Measurements from ENCODE around the gene CCL21. TPM values are rescaled to one million over a fixed set of nuclear protein-coding genes. Genes with fewer than 3 reads are reported as not detected.
"Not testable (repeated sequence)": the region's sequence is repeated elsewhere in the genome, so short reads cannot be mapped to it uniquely, and the experiment has no call there.

Gene CCL21
- total and polyA plus RNA-seq, 5 donors, result 1.3 to 3.8 (median 2.2) TPM

- intact Hi-C loops (cut with DNase I), result no loop called here
- no peaks in the 10 kb centered on the region for H3K27me3 ChIP-seq (ENCODE audit: control insufficient read depth, insufficient read depth)
- WGBS, result 83% methylated on average over 2 of the region's 2 CpGs
- H3K4me3 ChIP-seq (ENCODE audit: low read length), result no peak overlapping the region
- H3K9me3 ChIP-seq (ENCODE audit: control insufficient read depth, low read length), result no peaks in the 10 kb centered on the region
- DNase-seq (no peak), ATAC-seq (no peak)
- H3K4me1 ChIP-seq (ENCODE audit: control insufficient read depth, insufficient read depth, low read length), result no peaks in the 10 kb centered on the region
- no peak overlapping the region for H3K27ac ChIP-seq (ENCODE audit: low read length)
These were observed 22.9 kb upstream of the CCL21 start for GRCh38 chr9:34732886-34733285.

GRCh38 chr9:34732478-34732877 is 22.5 kb upstream of the CCL21 start:
- H3K4me1 ChIP-seq (ENCODE audit: control insufficient read depth, insufficient read depth, low read length), result no peaks in the 10 kb centered on the region
- H3K9me3 ChIP-seq (ENCODE audit: control insufficient read depth, low read length), result no peaks in the 10 kb centered on the region
- no peak overlapping the region for H3K27ac ChIP-seq (ENCODE audit: low read length)
- no peaks in the 10 kb centered on the region for H3K27me3 ChIP-seq (ENCODE audit: control insufficient read depth, insufficient read depth)
- no peak for ATAC-seq
- WGBS, result 88% methylated on average over 1 of the region's 1 CpG
- DNase-seq, result no peak
- no peak overlapping the region for H3K4me3 ChIP-seq (ENCODE audit: low read length)
- intact Hi-C loops (cut with DNase I), result no loop called here

GRCh38 chr9:34723141-34723540 is 13.2 kb upstream of the CCL21 start:
- H3K4me1 ChIP-seq (ENCODE audit: control insufficient read depth, insufficient read depth, low read length), result no peaks in the 10 kb centered on the region
- DNase-seq, result no peak
- H3K27me3 ChIP-seq (ENCODE audit: control insufficient read depth, insufficient read depth), result no peaks in the 10 kb centered on the region
- no peaks in the 10 kb centered on the region for H3K9me3 ChIP-seq (ENCODE audit: control insufficient read depth, low read length)
- 91% methylated on average over 11 of the region's 11 CpGs for WGBS
- H3K4me3 ChIP-seq (ENCODE audit: low read length), result no peak overlapping the region
- intact Hi-C loops (cut with DNase I), result no loop called here
- ATAC-seq, result no peak
- no peak overlapping the region for H3K27ac ChIP-seq (ENCODE audit: low read length)

- DNase-seq; H3K4me1 ChIP-seq (ENCODE audit: control insufficient read depth, insufficient read depth, low read length); ATAC-seq; intact Hi-C loops (cut with DNase I); H3K4me3 ChIP-seq (ENCODE audit: low read length); H3K27ac ChIP-seq (ENCODE audit: low read length); H3K9me3 ChIP-seq (ENCODE audit: control insufficient read depth, low read length); H3K27me3 ChIP-seq (ENCODE audit: control insufficient read depth, insufficient read depth): not testable (repeated sequence)
These were observed 9.8 kb upstream of the CCL21 start for GRCh38 chr9:34719769-34720025.

GRCh38 chr9:34719021-34719768 is 9.3 kb upstream of the CCL21 start:
- ATAC-seq (no peak), DNase-seq (no peak)
- no peaks in the 10 kb centered on the region for H3K9me3 ChIP-seq (ENCODE audit: control insufficient read depth, low read length)
- no peak overlapping the region for H3K27ac ChIP-seq (ENCODE audit: low read length)
- H3K4me3 ChIP-seq (ENCODE audit: low read length), result no peak overlapping the region
- H3K4me1 ChIP-seq (ENCODE audit: control insufficient read depth, insufficient read depth, low read length), result peaks cover 2% of the 10 kb centered on the region
- 88% methylated on average over 8 of the region's 8 CpGs for WGBS
- H3K27me3 ChIP-seq (ENCODE audit: control insufficient read depth, insufficient read depth), result no peaks in the 10 kb centered on the region
- intact Hi-C loops (cut with DNase I), result no loop called here

- Histone ChIP-seq H3K9me3 (ENCODE audit: control insufficient read depth, low read length) (no peaks in the 10 kb centered on the region), H3K27me3 (ENCODE audit: control insufficient read depth, insufficient read depth) (no peaks in the 10 kb centered on the region), H3K4me1 (ENCODE audit: control insufficient read depth, insufficient read depth, low read length) (peaks cover 2% of the 10 kb centered on the region), H3K27ac (ENCODE audit: low read length) (no peak overlapping the region), H3K4me3 (ENCODE audit: low read length) (no peak overlapping the region)
- intact Hi-C loops (cut with DNase I), result no loop called here
- DNase-seq (peak in 1 of 3 donors; percentile 60), ATAC-seq (peak in 1 of 2 donors; percentile 23)
- WGBS, result 43% methylated on average over 3 of the region's 3 CpGs
These were observed 8.2 kb upstream of the CCL21 start for GRCh38 chr9:34717996-34718614.

- 84% methylated on average over 4 of the region's 4 CpGs for WGBS
- H3K27ac ChIP-seq (ENCODE audit: low read length), result no peak overlapping the region
- DNase-seq (no peak), ATAC-seq (no peak)
- no peaks in the 10 kb centered on the region for H3K27me3 ChIP-seq (ENCODE audit: control insufficient read depth, insufficient read depth)
- intact Hi-C loops (cut with DNase I), result no loop called here
- no peaks in the 10 kb centered on the region for H3K9me3 ChIP-seq (ENCODE audit: control insufficient read depth, low read length)
- no peak overlapping the region for H3K4me3 ChIP-seq (ENCODE audit: low read length)
- peaks cover 2% of the 10 kb centered on the region for H3K4me1 ChIP-seq (ENCODE audit: control insufficient read depth, insufficient read depth, low read length)
These were observed 6.8 kb upstream of the CCL21 start for GRCh38 chr9:34716711-34717110.

GRCh38 chr9:34715639-34716215 is 5.8 kb upstream of the CCL21 start:
- peaks cover 2% of the 10 kb centered on the region for H3K4me1 ChIP-seq (ENCODE audit: control insufficient read depth, insufficient read depth, low read length)
- H3K4me3 ChIP-seq (ENCODE audit: low read length), result no peak overlapping the region
- DNase-seq (no peak), ATAC-seq (no peak)
- WGBS, result 91% methylated on average over 7 of the region's 7 CpGs
- no peak overlapping the region for H3K27ac ChIP-seq (ENCODE audit: low read length)
- no peaks in the 10 kb centered on the region for H3K27me3 ChIP-seq (ENCODE audit: control insufficient read depth, insufficient read depth)
- intact Hi-C loops (cut with DNase I), result no loop called here
- H3K9me3 ChIP-seq (ENCODE audit: control insufficient read depth, low read length), result no peaks in the 10 kb centered on the region

- Histone ChIP-seq H3K27ac (ENCODE audit: low read length) (no peak overlapping the region), H3K9me3 (ENCODE audit: control insufficient read depth, low read length) (no peaks in the 10 kb centered on the region), H3K4me3 (ENCODE audit: low read length) (no peak overlapping the region), H3K4me1 (ENCODE audit: control insufficient read depth, insufficient read depth, low read length) (peaks cover 14% of the 10 kb centered on the region), H3K27me3 (ENCODE audit: control insufficient read depth, insufficient read depth) (no peaks in the 10 kb centered on the region)
- intact Hi-C loops (cut with DNase I), result no loop called here
- ATAC-seq, result no peak
- no peak for DNase-seq
These were observed 4.1 kb upstream of the CCL21 start for GRCh38 chr9:34714007-34714406.

GRCh38 chr9:34712140-34712539 is 2.2 kb upstream of the CCL21 start:
- Histone ChIP-seq H3K27ac (ENCODE audit: low read length) (no peak overlapping the region), H3K4me1 (ENCODE audit: control insufficient read depth, insufficient read depth, low read length) (peaks cover 12% of the 10 kb centered on the region), H3K9me3 (ENCODE audit: control insufficient read depth, low read length) (no peaks in the 10 kb centered on the region), H3K4me3 (ENCODE audit: low read length) (no peak overlapping the region), H3K27me3 (ENCODE audit: control insufficient read depth, insufficient read depth) (no peaks in the 10 kb centered on the region)
- no peak for ATAC-seq
- DNase-seq, result no peak
- intact Hi-C loops (cut with DNase I), result no loop called here
- WGBS, result 62% methylated on average over 1 of the region's 1 CpG

GRCh38 chr9:34709196-34709978 is 549 bp downstream of the CCL21 start:
- peak; percentile 27 to 53 for ATAC-seq
- Histone ChIP-seq H3K27me3 (ENCODE audit: control insufficient read depth, insufficient read depth) (no peaks in the 10 kb centered on the region), H3K4me3 (ENCODE audit: low read length) (no peak overlapping the region), H3K27ac (ENCODE audit: low read length) (peak overlapping the region; percentile 94), H3K9me3 (ENCODE audit: control insufficient read depth, low read length) (no peaks in the 10 kb centered on the region), H3K4me1 (ENCODE audit: control insufficient read depth, insufficient read depth, low read length) (peaks cover 12% of the 10 kb centered on the region)
- 82% methylated on average over 9 of the region's 9 CpGs for WGBS
- DNase-seq, result peak in 1 of 3 donors; percentile 50
- intact Hi-C loops (cut with DNase I), result loop anchor here in 1 of 4 donors (10.0 kb wide), 1 partner anchor 75 kb away; the partner anchor contains the start of gene SIGMAR1

Measured in right cardiac atrium (tissue), 5 donors.